ENCODE results near the gene FAM3D. TPM values are rescaled to one million over a fixed set of nuclear protein-coding genes. Genes with fewer than 3 reads are reported as not detected.

FAM3D gene
- total RNA-seq, 1 donor from 2014 or later: 0.11 TPM

- H3K79me2 ChIP-seq (ENCODE audit: low read depth): no peaks in the 10 kb centered on the region
- no peaks in the 10 kb centered on the region for H4K20me1 ChIP-seq (ENCODE audit: low read depth)
- H3F3A ChIP-seq (ENCODE audit: low read depth): no peaks in the 10 kb centered on the region
- H3K27ac ChIP-seq: no peak overlapping the region
- H3K4me1 ChIP-seq: no peaks in the 10 kb centered on the region
- no peaks in the 10 kb centered on the region for H3K9me3 ChIP-seq (ENCODE audit: low read depth)
- TF ChIP-seq EZH2 (IDR thresholded peaks at IDR 0.05) (no peak), CTCF (IDR thresholded peaks at IDR 0.05) (no peak), EZH2phosphoT487 (IDR thresholded peaks at IDR 0.05) (no peak)
- no peak overlapping the region for H3K27ac Mint-ChIP-seq
- H3K9ac ChIP-seq: no peak overlapping the region
- no peak overlapping the region for H3K4me2 ChIP-seq
- DNase-seq (ENCODE audit: low spot score): no peak
- no peaks in the 10 kb centered on the region for H3K9me3 Mint-ChIP-seq
- no peak overlapping the region for H3K4me3 Mint-ChIP-seq
- no peak overlapping the region for H3K4me3 ChIP-seq
- H3K27me3 ChIP-seq: no peaks in the 10 kb centered on the region
- H2AFZ ChIP-seq (replicated peaks): no peak overlapping the region
- no peaks in the 10 kb centered on the region for H3K36me3 ChIP-seq
- no peaks in the 10 kb centered on the region for H3K4me1 Mint-ChIP-seq
- H3K27me3 Mint-ChIP-seq (ENCODE audit: insufficient read depth, low read depth): peaks cover 2% of the 10 kb centered on the region
- H3K36me3 Mint-ChIP-seq: no peaks in the 10 kb centered on the region
These were observed 41.7 kb upstream of the FAM3D start for GRCh38 chr3:58708116-58708791.

- no peaks in the 10 kb centered on the region for H3K27me3 ChIP-seq
- no peaks in the 10 kb centered on the region for H3K79me2 ChIP-seq (ENCODE audit: low read depth)
- no peaks in the 10 kb centered on the region for H4K20me1 ChIP-seq (ENCODE audit: low read depth)
- no peaks in the 10 kb centered on the region for H3K4me1 Mint-ChIP-seq
- no peak overlapping the region for H3K4me3 ChIP-seq
- no peak overlapping the region for H3K9ac ChIP-seq
- no peak overlapping the region for H3K4me3 Mint-ChIP-seq
- no peaks in the 10 kb centered on the region for H3K4me1 ChIP-seq
- H3K36me3 ChIP-seq: no peaks in the 10 kb centered on the region
- H3K27me3 Mint-ChIP-seq (ENCODE audit: insufficient read depth, low read depth): peaks cover 2% of the 10 kb centered on the region
- H3K9me3 ChIP-seq (ENCODE audit: low read depth): no peaks in the 10 kb centered on the region
- H3K4me2 ChIP-seq: no peak overlapping the region
- H3F3A ChIP-seq (ENCODE audit: low read depth): no peaks in the 10 kb centered on the region
- H3K36me3 Mint-ChIP-seq: no peaks in the 10 kb centered on the region
- TF ChIP-seq CTCF (IDR thresholded peaks at IDR 0.05) (no peak), EZH2 (IDR thresholded peaks at IDR 0.05) (no peak), EZH2phosphoT487 (IDR thresholded peaks at IDR 0.05) (no peak)
- H3K27ac Mint-ChIP-seq: no peak overlapping the region
- no peak overlapping the region for H3K27ac ChIP-seq
- no peak for DNase-seq (ENCODE audit: low spot score)
- H3K9me3 Mint-ChIP-seq: no peaks in the 10 kb centered on the region
- H2AFZ ChIP-seq (replicated peaks): no peak overlapping the region
These were observed 40.9 kb upstream of the FAM3D start for GRCh38 chr3:58707390-58707930.

- no peaks in the 10 kb centered on the region for H3K4me1 ChIP-seq
- no peaks in the 10 kb centered on the region for H4K20me1 ChIP-seq (ENCODE audit: low read depth)
- H3K36me3 Mint-ChIP-seq: no peaks in the 10 kb centered on the region
- H3K27ac ChIP-seq: no peak overlapping the region
- no peak for DNase-seq (ENCODE audit: low spot score)
- no peak overlapping the region for H3K27ac Mint-ChIP-seq
- no peaks in the 10 kb centered on the region for H3K36me3 ChIP-seq
- no peaks in the 10 kb centered on the region for H3K9me3 Mint-ChIP-seq
- no peaks in the 10 kb centered on the region for H3K27me3 ChIP-seq
- no peak overlapping the region for H2AFZ ChIP-seq (replicated peaks)
- H3F3A ChIP-seq (ENCODE audit: low read depth): no peaks in the 10 kb centered on the region
- H3K9me3 ChIP-seq (ENCODE audit: low read depth): no peaks in the 10 kb centered on the region
- TF ChIP-seq EZH2phosphoT487 (IDR thresholded peaks at IDR 0.05): no peak
- TF ChIP-seq CTCF (IDR thresholded peaks at IDR 0.05): no peak
- no peak for TF ChIP-seq EZH2 (IDR thresholded peaks at IDR 0.05)
- H3K4me3 ChIP-seq: no peak overlapping the region
- H3K4me2 ChIP-seq: no peak overlapping the region
- H3K27me3 Mint-ChIP-seq (ENCODE audit: insufficient read depth, low read depth): no peaks in the 10 kb centered on the region
- no peaks in the 10 kb centered on the region for H3K4me1 Mint-ChIP-seq
- no peak overlapping the region for H3K9ac ChIP-seq
- H3K4me3 Mint-ChIP-seq: no peak overlapping the region
- no peaks in the 10 kb centered on the region for H3K79me2 ChIP-seq (ENCODE audit: low read depth)
These were observed 40.0 kb upstream of the FAM3D start for GRCh38 chr3:58706395-58707167.
